ENCODE data around the gene ECM2. TPM values are rescaled to one million over a fixed set of nuclear protein-coding genes. Genes with fewer than 3 reads are reported as not detected.

Gene ECM2
- total and polyA plus RNA-seq, 2 of the 8 experiments (the other 6 are each of a cell fraction or from before 2014, with no cell fraction given), result not detected

GRCh38 chr9:92463984-92464383 is 71.8 kb downstream of the ECM2 start:
- Histone ChIP-seq H4K8ac (ENCODE audit: extremely low read depth, insufficient read depth, low read length) (no peak overlapping the region), H2BK15ac (ENCODE audit: low read length) (no peak overlapping the region), H3K4me1 (replicated peaks in 1 of 4; ENCODE audit: control insufficient read depth in 3 of 4, insufficient read depth in 4 of 4, low read length in 3 of 4) (no peaks in the 10 kb centered on the region), H3K79me1 (ENCODE audit: low read depth, low read length) (no peaks in the 10 kb centered on the region), H3K27ac (ENCODE audit: low read depth, low read length) (no peak overlapping the region), H3K9me3 (ENCODE audit: insufficient read depth in 2 of 2, low read depth in 1 of 2, low read length in 1 of 2) (no peaks in the 10 kb centered on the region), H3K4me3 (ENCODE audit: extremely low read depth in 1 of 4, insufficient read depth in 2 of 4, low read depth in 3 of 4, low read length in 4 of 4) (no peak overlapping the region), H2AK5ac (ENCODE audit: low read depth, low read length) (no peak overlapping the region), H3K9ac (replicated peaks in 1 of 4; ENCODE audit: extremely low read depth in 1 of 4, low read depth in 3 of 4, low read length in 3 of 4) (no peak overlapping the region), H4K5ac (ENCODE audit: insufficient read length, low read depth, low read length) (no peak overlapping the region), H3K23me2 (ENCODE audit: low read depth, low read length) (no peaks in the 10 kb centered on the region), H3K79me2 (ENCODE audit: control insufficient read depth in 1 of 2, insufficient read depth in 2 of 2, low read length in 2 of 2) (no peaks in the 10 kb centered on the region), H3K27me3 (replicated peaks in 1 of 4; ENCODE audit: control insufficient read depth in 3 of 4, extremely low read depth in 1 of 4, insufficient read depth in 3 of 4, low read length in 3 of 4) (no peaks in the 10 kb centered on the region), H4K20me1 (replicated peaks in 1 of 2; ENCODE audit: control insufficient read depth in 1 of 2, insufficient read depth in 2 of 2, low read length in 2 of 2) (no peaks in the 10 kb centered on the region), H3K56ac (replicated peaks; ENCODE audit: insufficient read length, low read depth, low read length) (no peak overlapping the region), H2BK5ac (ENCODE audit: low read depth, low read length) (no peak overlapping the region), H3K14ac (ENCODE audit: insufficient read length) (no peak overlapping the region), H2BK12ac (ENCODE audit: low read depth, low read length) (no peak overlapping the region), H2BK120ac (replicated peaks; ENCODE audit: low read depth, low read length) (no peak overlapping the region), H3K4ac (replicated peaks; ENCODE audit: insufficient read length, low read depth, low read length) (no peak overlapping the region), H2AFZ (ENCODE audit: low read length) (no peak overlapping the region), H4K91ac (replicated peaks; ENCODE audit: insufficient read length, low read length) (no peak overlapping the region), H3K36me3 (ENCODE audit: control insufficient read depth in 2 of 4, insufficient read depth in 4 of 4, low read length in 3 of 4) (no peaks in the 10 kb centered on the region), H3K23ac (ENCODE audit: insufficient read length) (no peak overlapping the region), H3K18ac (ENCODE audit: extremely low read depth, low read length) (no peak overlapping the region), H2BK20ac (ENCODE audit: low read length) (no peak overlapping the region), H3K4me2 (ENCODE audit: insufficient read depth in 1 of 2, low read depth in 2 of 2, low read length in 2 of 2) (no peak overlapping the region)
- WGBS, 2 experiments (ENCODE audit: extremely low coverage in 1 of 2, insufficient coverage in 1 of 2, insufficient read length in 1 of 2, insufficient replicate concordance in 2 of 2, low coverage in 1 of 2, low lambda C conversion rate in 2 of 2, missing lambda C conversion rate in 1 of 2), result 89% methylated on average over 3 of the region's 3 CpGs; no CpG with 5 or more reads in 1 of the 2 experiments
- CTCF ChIA-PET (ENCODE audit: partially characterized antibody), result interaction anchor here (1.0 to 1.2 kb wide), 4 partner anchors 9 to 325 kb away, joined by 3 read pairs; no protein-coding TSS in a partner anchor
- POLR2A ChIA-PET (ENCODE audit: partially characterized antibody), result no interaction called here
- DNase-seq (ENCODE audit: low read depth in 1 of 2, low spot score in 2 of 2), result no peak
- no peak for FAIRE-seq
- TF ChIP-seq JUND (IDR thresholded peaks at IDR 0.05; ENCODE audit: low read length) (no peak), USF2 (IDR thresholded peaks at IDR 0.05; ENCODE audit: low read length) (no peak), E2F6 (IDR thresholded peaks at IDR 0.05) (no peak), POLR2AphosphoS5 (IDR thresholded peaks at IDR 0.05; ENCODE audit: low read depth, low read length) (no peak), CHD1 (IDR thresholded peaks at IDR 0.05; ENCODE audit: low read depth, low read length) (no peak), CHD2 (IDR thresholded peaks at IDR 0.05; ENCODE audit: low read length) (no peak), TAF1 (IDR thresholded peaks at IDR 0.05; ENCODE audit: low read depth, low read length) (no peak), NRF1 (IDR thresholded peaks at IDR 0.05; ENCODE audit: low read depth, low read length) (no peak)
